K562 (cell line): Measurements from ENCODE around the gene OR2B2. TPM values are rescaled to one million over a fixed set of nuclear protein-coding genes. Genes with fewer than 3 reads are reported as not detected.

ENCODE experiments used
- ARID1B ChIP-seq: fragments of 450-650 bp; IDR thresholded peaks from 2 replicates; pipeline ENCODE4 v1.6.1; 2016; ENCODE audit warnings: antibody characterized with exemption, mild to moderate bottlenecking, inconsistent platforms
- BRD9 ChIP-seq: fragments of 450-650 bp; IDR thresholded peaks from 2 replicates; pipeline ENCODE4 v1.6.1; 2018; ENCODE audit warnings: low read depth; ENCODE audit not compliant: partially characterized antibody
- C11orf30 ChIP-seq: fragments of 450-650 bp; IDR thresholded peaks from 2 replicates; pipeline ENCODE4 v1.6.1; 2016; ENCODE audit warnings: low read depth, mild to moderate bottlenecking
- ELF1 ChIP-seq: fragments of 200-800 bp; sonication (Bioruptor generic); IDR thresholded peaks from 2 replicates; pipeline ENCODE4 v1.6.1; 2016; ENCODE audit warnings: missing genetic modification characterization, missing compliant biosample characterization
- FOXK2 ChIP-seq, 2 experiments: fragments of 450-650 bp; IDR thresholded peaks in 1 of 2; conservative IDR thresholded peaks in 1 of 2; 2 replicates each; pipeline ENCODE4 v1.6.1; 2016; ENCODE audit warnings: low read depth in 2 of 2, mild to moderate bottlenecking in 1 of 2
- HDAC2 ChIP-seq: fragments of 450-650 bp; IDR thresholded peaks from 2 replicates; pipeline ENCODE4 v1.6.1; 2016; ENCODE audit warnings: mild to moderate bottlenecking
- HDAC3 ChIP-seq: fragments of 450-650 bp; IDR thresholded peaks from 2 replicates; pipeline ENCODE4 v1.6.1; 2018; ENCODE audit warnings: borderline replicate concordance, mild to moderate bottlenecking, moderate library complexity; ENCODE audit not compliant: partially characterized antibody
- HMGN3 ChIP-seq: IDR thresholded peaks from 2 replicates; pipeline ENCODE4 v1.6.1; 2011; ENCODE audit warnings: borderline replicate concordance, low read depth, mild to moderate bottlenecking, mixed read lengths, low read length; ENCODE audit not compliant: insufficient read length; ENCODE audit errors: extremely low read depth
- KLF10 ChIP-seq: fragments of 250-450 bp; sonication (Bioruptor Pico); IDR thresholded peaks from 2 replicates; pipeline ENCODE4 v1.6.1; 2021; ENCODE audit warnings: matching md5 sums
- MAZ ChIP-seq, 2 experiments: fragments of 450-650 bp in 1 of 2; sonication (generic) in 1 of 2; formaldehyde crosslinking; IDR thresholded peaks in 1 of 2; conservative IDR thresholded peaks in 1 of 2; 2 replicates each; pipeline versions ENCODE4 v1.4.0 to v1.5.0; 2020; ENCODE audit warnings: mild to moderate bottlenecking in 1 of 2, missing genetic modification reagents in 1 of 2
- PREB ChIP-seq: sonication (generic); formaldehyde crosslinking; IDR thresholded peaks from 2 replicates; pipeline ENCODE4 v1.8.1; 2023; ENCODE audit warnings: mild to moderate bottlenecking, missing genetic modification reagents
- RB1 ChIP-seq: fragments of 450-650 bp; IDR thresholded peaks from 2 replicates; pipeline ENCODE4 v1.6.1; 2017; ENCODE audit warnings: low read depth, mild to moderate bottlenecking
- RBM34 ChIP-seq: fragments of 200-400 bp; formaldehyde crosslinking; IDR thresholded peaks from 2 replicates; pipeline ENCODE4 v1.6.1; 2018; ENCODE audit warnings: low read length, borderline replicate concordance; ENCODE audit not compliant: insufficient read depth
- SMARCB1 ChIP-seq: IDR thresholded peaks from 2 replicates; pipeline ENCODE4 v1.6.1; 2011; ENCODE audit warnings: improper control_type of control experiment, low read depth; ENCODE audit not compliant: insufficient read length
- TRIM28 ChIP-seq: fragments of 450-650 bp; IDR thresholded peaks from 2 replicates; pipeline ENCODE4 v1.6.1; 2017
- TSHZ1 ChIP-seq: fragments of 250-450 bp; sonication (Bioruptor Pico); IDR thresholded peaks from 2 replicates; pipeline ENCODE4 v1.4.0; 2020; ENCODE audit warnings: mild to moderate bottlenecking, moderate library complexity
- USF1 ChIP-seq: sonication (generic); formaldehyde crosslinking; IDR thresholded peaks from 2 replicates; pipeline ENCODE4 v1.9.0; 2022; ENCODE audit warnings: mild to moderate bottlenecking, missing genetic modification reagents
- ZBTB2 ChIP-seq: fragments of 450-650 bp; IDR thresholded peaks from 2 replicates; pipeline ENCODE4 v1.6.1; 2016; ENCODE audit warnings: antibody characterized with exemption
- ZNF277 ChIP-seq: fragments of 250-450 bp; sonication (Bioruptor Pico); IDR thresholded peaks from 2 replicates; pipeline ENCODE4 v1.8.0; 2022; ENCODE audit warnings: inconsistent platforms, mild to moderate bottlenecking, moderate library complexity, borderline replicate concordance
- ZNF408 ChIP-seq: fragments of 250-450 bp; sonication (Bioruptor Pico); IDR thresholded peaks from 2 replicates; pipeline ENCODE4 v1.4.0; 2020; ENCODE audit warnings: low read depth, mild to moderate bottlenecking, moderate library complexity
- ZNF785 ChIP-seq: fragments of 250-450 bp; sonication (Bioruptor Pico); IDR thresholded peaks from 2 replicates; pipeline ENCODE4 v1.4.0; 2020; ENCODE audit warnings: mild to moderate bottlenecking
- ZSCAN32 ChIP-seq: fragments of 450-650 bp; formaldehyde crosslinking; IDR thresholded peaks from 2 replicates; pipeline ENCODE4 v1.4.0; 2020; ENCODE audit warnings: mild to moderate bottlenecking, moderate library complexity
- polyA plus RNA-seq, 8 experiments: library from polyadenylated mRNA; depleted of rRNA in 4 of 8; stranded (reverse) in 5 of 8; unstranded in 3 of 8; fragments of >200 nt; fragmentation: Nextera tagmentation in 2 of 8; fragmentation: Illumina TruSeq in 1 of 8; extraction: Ambion mirVana in 2 of 8; extraction: Trizol in 1 of 8; gene quantifications; 2 replicates each; pipeline versions ENCODE4 v1.2.1 to v1.2.3, GENCODE V29; 2011 to 2014; ENCODE audit warnings: inconsistent platforms in 1 of 8, missing spikeins in 1 of 8
- total RNA-seq, 7 experiments: library from RNA; depleted of rRNA in 6 of 7; stranded (reverse); fragments of >200 nt in 6 of 7; fragmentation: Illumina TruSeq in 2 of 7; extraction: Trizol in 2 of 7; gene quantifications; 2 replicates each; pipeline versions ENCODE4 v1.2.1 to v1.2.3, GENCODE V29; 2011 to 2021; ENCODE audit warnings: low replicate concordance in 1 of 7

OR2B2 gene
- total and polyA plus RNA-seq, 9 of the 15 experiments (the other 6 are each of a cell fraction or from before 2014, with no cell fraction given): 0.24 TPM; not detected in 8

- TF ChIP-seq SMARCB1: no peak
- TF ChIP-seq TRIM28: peak; percentile 25; the same call in 1 of the 2 replicates
- no peak for TF ChIP-seq ZNF277 (CRISPR knock-in tag)
- no peak; the same call in 1 of the 2 replicates for TF ChIP-seq ZBTB2
- no peak for TF ChIP-seq BRD9
- no peak; a peak in 3 of 4 replicates for TF ChIP-seq MAZ (CRISPR knock-in tag; conservative IDR thresholded peaks at IDR 0.05 in 1 of 2, IDR thresholded peaks at IDR 0.05 in 1 of 2)
- TF ChIP-seq USF1 (CRISPR knock-in tag): no peak
- TF ChIP-seq HMGN3: no peak
- TF ChIP-seq ZNF408 (CRISPR knock-in tag): no peak
- TF ChIP-seq RBM34: no peak
- no peak for TF ChIP-seq ZNF785
- TF ChIP-seq ARID1B: no peak; the same call in 1 of the 2 replicates
- TF ChIP-seq C11orf30: no peak
- peak; percentile 95; the same call in 1 of the 2 replicates for TF ChIP-seq PREB (CRISPR knock-in tag)
- 0 out of 4 replicates have a peak, but pooled peaks of 1 of the 2 experiments have one; percentile 13 for TF ChIP-seq FOXK2 (conservative IDR thresholded peaks at IDR 0.05 in 1 of 2, IDR thresholded peaks at IDR 0.05 in 1 of 2; ENCODE audit: low read depth in 2 of 2)
- no peak for TF ChIP-seq TSHZ1 (CRISPR knock-in tag)
- TF ChIP-seq ELF1 (tag): no peak
- TF ChIP-seq HDAC3: no peak
- TF ChIP-seq ZSCAN32 (CRISPR knock-in tag): no peak
- TF ChIP-seq RB1: no peak
- no peak for TF ChIP-seq HDAC2
- TF ChIP-seq KLF10 (CRISPR knock-in tag): no peak
Measured at GRCh38 chr6:27892649-27893058, 19.5 kb downstream of the OR2B2 start (continued).
